GM18517 (cell line): Measurements from ENCODE around the gene SSU72.
"Not testable (repeated sequence)": the region's sequence is repeated elsewhere in the genome, so short reads cannot be mapped to it uniquely, and the experiment has no call there.

Source experiments
- ATAC-seq: cut with Tn5 transposase; IDR thresholded peaks from one replicate; pipeline ENCODE4 v1.9.1; 2021; ENCODE audit warnings: mild to moderate bottlenecking, moderate library complexity; ENCODE audit not compliant: unreplicated experiment

SSU72 gene

GRCh38 chr1:1596493-1597274 is 22.0 kb upstream of the SSU72 start:
- no peak for ATAC-seq

GRCh38 chr1:1595341-1595740 is 20.7 kb upstream of the SSU72 start:
- ATAC-seq: not testable (repeated sequence)

- no peak for ATAC-seq
Observed at GRCh38 chr1:1594602-1595260, 20.1 kb upstream of the SSU72 start.

GRCh38 chr1:1593834-1594601 is 19.4 kb upstream of the SSU72 start:
- no peak for ATAC-seq

- ATAC-seq: no peak
Observed at GRCh38 chr1:1591452-1591851, 16.8 kb upstream of the SSU72 start.

- ATAC-seq: no peak
Observed at GRCh38 chr1:1583347-1584010, 8.8 kb upstream of the SSU72 start.

GRCh38 chr1:1582585-1583346 is 8.1 kb upstream of the SSU72 start:
- ATAC-seq: no peak

- ATAC-seq: no peak
Observed at GRCh38 chr1:1578371-1578940, 3.8 kb upstream of the SSU72 start.

GRCh38 chr1:1577367-1578011 is 2.8 kb upstream of the SSU72 start:
- no peak for ATAC-seq

- ATAC-seq: peak; percentile 49
Observed at GRCh38 chr1:1573843-1574720, 581 bp downstream of the SSU72 start.

- ATAC-seq: no peak
Observed at GRCh38 chr1:1569341-1569740, 5.3 kb downstream of the SSU72 start.

GRCh38 chr1:1567891-1568291 is 6.8 kb downstream of the SSU72 start:
- ATAC-seq: no peak

GRCh38 chr1:1567152-1567875 is 7.3 kb downstream of the SSU72 start:
- ATAC-seq: no peak

- ATAC-seq: no peak
Observed at GRCh38 chr1:1565340-1565739, 9.3 kb downstream of the SSU72 start.

GRCh38 chr1:1564268-1564667 is 10.4 kb downstream of the SSU72 start:
- ATAC-seq: no peak

GRCh38 chr1:1563688-1564087 is 11.0 kb downstream of the SSU72 start:
- ATAC-seq: no peak

GRCh38 chr1:1562556-1563195 is 12.0 kb downstream of the SSU72 start:
- no peak for ATAC-seq
